DMS114 treated with DMSO at 0.1 percent for 48 hours (cell line): ENCODE results near the gene ARHGEF4.
"Not testable (repeated sequence)": the region's sequence is repeated elsewhere in the genome, so short reads cannot be mapped to it uniquely, and the experiment has no call there.

ENCODE experiments used
- DNase-seq: peaks from one replicate; lab custom pipeline; 2025; ENCODE audit not compliant: unreplicated experiment; lab: John Stamatoyannopoulos, UW

ARHGEF4 gene

GRCh38 chr2:131046028-131046917 is 209.6 kb downstream of the ARHGEF4 start:
- no peak for DNase-seq

DNA sequence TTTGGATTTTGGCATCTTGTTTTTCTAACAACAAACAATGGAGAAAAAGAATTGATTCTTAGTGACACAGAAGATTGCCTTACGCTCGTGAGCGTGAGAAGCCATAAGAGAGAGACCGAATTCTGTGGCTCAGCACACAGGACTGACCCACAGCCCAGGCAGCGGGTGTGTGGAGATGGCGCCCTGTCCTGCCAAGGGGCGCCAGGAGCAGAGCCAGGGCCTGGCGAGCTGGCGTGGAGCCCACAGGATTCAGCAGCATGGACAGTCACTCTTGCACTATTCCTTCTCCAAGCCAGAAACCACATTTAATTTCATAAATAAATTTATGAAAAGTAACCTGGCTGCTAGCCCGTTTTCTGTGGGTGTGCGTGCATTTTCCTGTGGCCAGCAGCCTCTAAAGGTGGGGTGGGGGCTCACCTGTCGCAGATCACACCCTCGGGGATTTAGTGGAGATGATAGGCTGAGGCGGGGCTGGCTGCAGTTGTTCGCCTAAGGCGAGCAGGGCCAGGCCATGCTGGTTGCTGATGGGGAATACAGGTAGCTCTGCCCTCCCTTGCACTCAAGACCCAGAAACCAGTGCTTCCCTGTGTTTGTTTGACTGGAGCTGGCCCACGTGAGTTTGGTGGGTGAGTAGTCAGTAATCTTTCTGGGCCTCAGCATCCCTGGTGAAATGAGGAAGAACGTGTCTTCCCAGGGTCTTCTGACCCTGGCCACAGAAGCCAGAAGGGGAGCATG is 210.4 kb downstream of the ARHGEF4 start:
- no peak for DNase-seq

DNA sequence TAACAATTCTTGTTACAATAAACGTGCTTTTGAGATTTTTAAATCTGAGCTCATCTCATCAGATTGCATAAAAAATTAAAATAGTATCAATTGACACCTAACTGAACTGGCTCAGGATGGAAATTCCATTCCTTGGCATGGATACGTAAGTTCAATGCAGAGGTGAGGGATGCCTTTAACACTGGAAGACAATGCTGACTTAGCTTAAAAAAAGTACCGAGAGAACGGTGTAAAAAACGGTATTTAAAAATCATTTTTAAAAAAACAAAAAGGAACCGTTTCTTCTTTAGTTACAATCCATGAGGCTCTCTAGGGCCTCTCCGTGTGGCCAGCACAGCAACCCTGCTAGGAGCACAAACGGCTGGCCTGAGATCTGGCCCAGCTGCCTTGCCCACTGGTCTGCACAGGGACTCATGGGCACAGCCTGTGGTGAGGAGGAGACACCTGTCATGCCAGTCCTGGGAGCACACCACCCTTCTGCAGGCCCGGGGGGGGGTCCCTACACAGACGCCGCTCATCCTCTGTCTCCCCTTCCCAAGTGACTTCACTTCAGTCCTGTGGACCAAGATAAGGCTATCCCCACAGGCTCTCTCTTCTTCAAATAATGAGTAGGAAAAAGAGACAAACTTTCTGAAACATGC is 211.3 kb downstream of the ARHGEF4 start:
- no peak for DNase-seq

- no peak for DNase-seq
Observed at GRCh38 chr2:131048641-131049040, 211.9 kb downstream of the ARHGEF4 start.

DNA sequence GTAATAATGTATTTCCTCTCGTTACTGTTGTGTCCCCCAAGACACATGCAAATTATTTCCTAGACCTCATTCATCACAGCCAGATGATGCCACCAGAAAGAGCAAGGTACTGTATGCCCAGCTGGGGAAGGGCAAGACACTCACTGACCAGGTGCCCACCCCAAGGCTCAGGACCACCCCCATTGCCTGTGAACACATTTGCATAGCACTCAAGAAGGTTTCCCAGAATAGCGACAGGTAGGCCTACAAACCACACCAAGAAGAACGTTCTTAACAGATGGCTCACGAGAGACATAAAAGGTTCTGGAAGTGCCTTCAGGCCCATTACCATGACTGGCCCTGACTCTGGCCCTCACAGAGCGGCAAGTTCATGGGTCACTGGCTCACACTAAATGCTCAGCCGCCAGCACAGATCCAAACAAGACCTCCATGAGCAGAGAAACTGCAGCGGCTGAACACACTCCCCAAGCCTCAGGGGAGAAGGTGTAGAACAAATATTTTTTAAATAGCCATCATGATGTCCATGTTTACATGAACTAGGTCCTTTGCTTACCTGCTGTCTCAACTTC is 212.5 kb downstream of the ARHGEF4 start:
- no peak for DNase-seq

DNA sequence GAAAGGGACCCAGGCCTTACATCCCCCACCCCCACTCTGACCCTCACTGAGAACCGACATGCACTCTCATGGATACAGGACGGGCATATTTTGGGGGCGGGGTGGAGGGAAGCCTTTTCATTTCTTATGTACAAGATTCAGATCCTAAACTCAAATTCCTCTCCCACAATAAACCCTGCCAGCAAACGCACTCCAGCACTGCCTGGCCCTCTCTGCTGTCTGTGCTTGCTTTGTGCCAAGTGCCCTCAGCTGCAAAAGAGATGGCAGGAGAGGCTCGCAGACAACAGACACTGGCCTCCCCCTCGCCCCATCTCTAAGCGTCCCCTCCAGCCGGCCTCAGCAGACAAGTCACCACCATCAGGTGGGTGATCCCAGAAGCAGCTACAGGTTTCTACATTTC is 214.2 kb downstream of the ARHGEF4 start:
- DNase-seq = no peak

DNA sequence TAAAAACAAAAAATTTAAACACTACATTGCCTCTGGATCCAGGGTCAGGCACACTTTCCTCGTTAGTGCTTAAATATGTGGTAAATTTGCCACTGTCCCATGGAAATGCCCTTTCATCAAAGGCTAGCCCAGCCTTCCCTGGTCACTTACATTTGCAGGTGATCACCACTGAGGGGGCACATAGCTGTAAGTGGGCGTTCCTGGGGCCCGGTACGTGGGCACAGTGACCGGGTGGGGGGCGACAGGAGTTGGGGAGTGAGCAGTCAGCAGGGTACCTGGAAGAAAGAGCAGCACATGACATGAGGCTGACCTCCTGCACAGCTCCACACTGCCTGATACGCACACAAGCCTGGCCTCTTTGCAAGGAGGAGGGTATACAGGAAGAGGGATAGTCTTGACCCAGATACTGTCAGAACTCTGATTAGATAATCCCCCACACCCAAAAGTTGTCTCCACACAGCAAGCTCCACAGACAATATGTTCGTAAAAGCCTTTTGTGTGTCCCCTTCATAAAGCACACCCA is 216.1 kb downstream of the ARHGEF4 start:
- no peak for DNase-seq

DNA sequence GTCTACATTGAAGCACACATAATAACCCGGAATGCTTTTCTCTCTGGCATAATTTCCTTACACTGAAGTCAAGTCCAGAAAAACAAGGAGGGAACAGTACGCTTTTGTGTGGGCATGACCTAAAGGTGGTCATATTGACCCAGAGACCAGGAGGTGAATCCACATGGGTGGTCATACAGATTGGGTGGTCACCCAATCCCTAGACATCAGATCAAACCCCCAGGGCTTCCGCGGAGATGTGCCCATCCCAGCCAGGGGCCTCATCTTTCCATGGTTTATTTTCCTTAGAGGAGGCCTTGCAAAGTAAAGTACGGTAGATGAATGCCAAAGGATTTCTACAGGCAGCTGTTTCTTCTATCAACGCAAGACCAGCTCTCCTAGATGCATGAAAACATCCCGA is 217.8 kb downstream of the ARHGEF4 start:
- no peak for DNase-seq

GRCh38 chr2:131055169-131056065 is 218.7 kb downstream of the ARHGEF4 start:
- no peak for DNase-seq

DNA sequence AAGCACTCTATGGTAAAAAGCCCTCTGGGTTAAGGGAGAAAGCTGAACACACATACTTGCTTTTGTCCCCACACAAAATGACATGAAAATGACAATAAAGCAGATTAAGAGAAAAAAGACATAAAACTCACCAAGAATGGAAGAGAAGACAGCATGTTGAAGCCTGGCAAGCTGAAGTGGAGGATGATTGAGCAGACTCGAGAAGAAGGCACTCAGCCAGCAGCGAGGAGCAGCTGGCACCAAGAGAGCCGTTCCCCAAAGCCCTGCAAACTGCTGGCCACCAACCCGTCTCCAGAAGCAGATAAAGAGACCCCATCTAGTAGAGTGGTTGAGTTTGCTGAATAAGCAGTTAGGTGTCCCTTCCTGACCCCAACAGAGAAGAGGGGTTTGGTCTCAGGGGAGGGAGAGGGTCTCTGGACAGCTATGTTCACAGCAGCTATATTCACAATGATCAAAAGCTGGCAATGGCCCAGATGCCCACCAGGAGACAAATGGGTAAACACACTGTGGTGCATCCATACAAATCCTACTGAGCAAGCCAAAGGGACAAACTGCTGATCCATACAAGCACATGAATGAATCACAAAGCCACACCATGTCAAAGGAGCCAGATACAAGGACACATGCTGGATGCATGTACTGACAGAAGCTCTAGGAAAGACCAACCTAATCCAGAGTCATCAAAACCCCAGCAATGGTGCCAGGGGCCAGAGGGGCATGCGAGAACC is 219.7 kb downstream of the ARHGEF4 start:
- no peak for DNase-seq

- no peak for DNase-seq
Observed at GRCh38 chr2:131056932-131057287, 220.2 kb downstream of the ARHGEF4 start.

DNA sequence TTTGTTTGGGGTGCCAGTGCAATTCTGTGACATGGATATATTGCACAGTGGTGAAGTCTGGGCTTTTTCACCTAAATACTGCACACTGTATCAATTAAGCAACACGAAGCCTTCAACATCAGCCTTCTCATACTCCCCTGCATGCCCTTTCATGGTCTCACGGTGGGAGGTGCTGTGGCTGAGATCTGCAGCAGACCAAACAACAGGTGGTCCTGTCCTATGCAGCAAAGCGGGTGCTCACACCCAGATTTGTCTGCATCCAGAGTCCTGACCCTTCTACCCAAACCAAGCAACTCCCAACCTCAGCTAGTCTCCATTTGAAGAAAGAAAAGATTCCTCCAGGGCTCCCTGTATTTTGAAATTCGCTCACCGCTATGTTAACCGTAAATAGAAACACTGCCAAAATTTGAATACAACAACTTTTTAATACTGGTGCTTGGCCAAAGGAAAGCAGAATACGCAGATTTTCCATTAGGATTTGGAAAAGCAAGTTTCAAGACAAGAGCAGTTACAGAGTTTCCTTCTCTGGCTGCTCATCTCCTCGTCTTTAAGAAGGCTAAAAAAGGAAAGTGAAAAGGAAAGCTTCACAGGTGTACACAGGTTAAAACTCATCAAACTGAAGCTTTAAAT is 221.6 kb downstream of the ARHGEF4 start:
- DNase-seq = no peak

- no peak for DNase-seq
Observed at GRCh38 chr2:131058920-131059319, 222.2 kb downstream of the ARHGEF4 start.

- DNase-seq = no peak
Observed at GRCh38 chr2:131063501-131064283, 227.0 kb downstream of the ARHGEF4 start.

GRCh38 chr2:131064589-131065512 is 228.1 kb downstream of the ARHGEF4 start:
- no peak for DNase-seq

DNA sequence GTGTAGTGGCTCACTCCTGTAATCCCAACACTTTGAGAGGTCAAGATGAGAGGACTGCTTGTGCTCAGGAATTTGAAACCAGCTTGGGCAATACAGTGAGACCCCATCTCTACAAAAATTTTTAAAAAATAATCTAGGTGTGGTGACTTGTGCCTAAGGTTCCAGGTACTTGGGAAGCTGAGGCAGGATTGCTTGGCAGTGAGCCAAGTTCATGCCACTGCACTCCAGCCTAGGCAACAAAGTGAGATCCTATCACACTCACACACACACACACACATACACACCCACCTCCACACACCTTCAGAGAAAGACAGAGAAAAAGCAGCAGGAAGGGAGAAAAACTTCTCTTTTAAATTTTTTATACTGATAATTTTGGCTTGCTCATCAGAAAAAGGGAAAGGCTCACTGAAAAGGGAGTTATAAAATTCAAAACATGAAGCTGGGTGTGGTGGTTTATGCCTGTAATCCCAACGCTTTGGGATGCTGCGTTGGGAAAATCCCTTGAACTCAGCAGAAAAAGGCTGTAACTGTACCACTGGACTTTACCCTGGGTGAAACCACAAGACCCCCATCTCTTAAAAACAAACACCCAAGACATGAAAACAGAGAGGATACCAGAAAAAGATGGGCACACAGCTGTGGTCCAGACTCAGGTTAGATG is 230.9 kb downstream of the ARHGEF4 start:
- no peak for DNase-seq

- DNase-seq = not testable (repeated sequence)
Observed at GRCh38 chr2:131068172-131068571, 231.5 kb downstream of the ARHGEF4 start.
